K562 (cell line): ENCODE measurements around the gene VPS11. TPM values are rescaled to one million over a fixed set of nuclear protein-coding genes. Genes with fewer than 3 reads are reported as not detected.

Experiments
- C11orf30 ChIP-seq: fragments of 450-650 bp; IDR thresholded peaks from 2 replicates; pipeline ENCODE4 v1.6.1; 2016; ENCODE audit warnings: low read depth, mild to moderate bottlenecking
- CEBPG ChIP-seq, 3 experiments: fragments of 200-800 bp in 1 of 3; sonication (Bioruptor generic) in 1 of 3; sonication (generic) in 1 of 3; formaldehyde crosslinking in 1 of 3; IDR thresholded peaks in 2 of 3; conservative IDR thresholded peaks in 1 of 3; 2 replicates each; pipeline versions ENCODE4 v1.6.1 to v1.8.0; 2016 to 2022; ENCODE audit warnings: missing compliant biosample characterization in 2 of 3, missing genetic modification characterization in 2 of 3, mild to moderate bottlenecking in 1 of 3, missing genetic modification reagents in 1 of 3
- CEBPZ ChIP-seq: fragments of 150-350 bp; IDR thresholded peaks from 2 replicates; pipeline ENCODE4 v1.6.1; 2014; ENCODE audit warnings: low read depth, mild to moderate bottlenecking, low read length, borderline replicate concordance
- CTBP1 ChIP-seq: fragments of 450-650 bp; IDR thresholded peaks from 2 replicates; pipeline ENCODE4 v1.6.1; 2016; ENCODE audit warnings: borderline replicate concordance
- FOSL1 ChIP-seq: fragments of 200-800 bp; sonication (Bioruptor generic); conservative IDR thresholded peaks from 2 replicates; pipeline ENCODE4 v1.6.1; 2016; ENCODE audit warnings: missing genetic modification characterization, missing compliant biosample characterization
- HNRNPH1 ChIP-seq: fragments of 200-400 bp; formaldehyde crosslinking; optimal IDR thresholded peaks from 2 replicates; pipeline ENCODE3; 2017; ENCODE audit warnings: low read depth, mild to moderate bottlenecking, low read length, moderate library complexity
- JUND ChIP-seq, 2 experiments: IDR thresholded peaks; 2 replicates in 1 of 2; 3 replicates in 1 of 2; pipeline ENCODE4 v1.6.1; 2011; ENCODE audit warnings: borderline replicate concordance in 2 of 2, low read depth in 2 of 2, low read length in 2 of 2, improper control_type of control experiment in 1 of 2, missing biosample characterization in 1 of 2, missing genetic modification characterization in 1 of 2, missing genetic modification reagents in 1 of 2
- KLF6 ChIP-seq: fragments of 250-450 bp; sonication (Bioruptor Pico); IDR thresholded peaks from 2 replicates; pipeline ENCODE4 v1.4.0; 2020; ENCODE audit warnings: mild to moderate bottlenecking, moderate library complexity, borderline replicate concordance
- LCOR ChIP-seq: sonication (generic); formaldehyde crosslinking; IDR thresholded peaks from 2 replicates; pipeline ENCODE4 v1.8.0; 2022; ENCODE audit warnings: mild to moderate bottlenecking, missing genetic modification reagents
- MAFG ChIP-seq: fragments of 450-650 bp; conservative IDR thresholded peaks from 2 replicates; pipeline ENCODE4 v1.6.1; 2016; ENCODE audit warnings: missing genetic modification characterization, missing compliant biosample characterization
- NRF1 ChIP-seq, 2 experiments: fragments of 450-650 bp; IDR thresholded peaks in 1 of 2; conservative IDR thresholded peaks in 1 of 2; 2 replicates each; pipeline ENCODE4 v1.6.1; 2014; ENCODE audit warnings: mild to moderate bottlenecking in 2 of 2
- PRDM10 ChIP-seq: fragments of 450-650 bp; IDR thresholded peaks from 2 replicates; pipeline ENCODE4 v1.6.1; 2018; ENCODE audit not compliant: partially characterized antibody
- PTTG1 ChIP-seq: fragments of 450-650 bp; IDR thresholded peaks from 2 replicates; pipeline ENCODE4 v1.6.1; 2016; ENCODE audit warnings: low read depth, mild to moderate bottlenecking, missing genetic modification characterization, missing compliant biosample characterization
- SMARCC2 ChIP-seq: fragments of 450-650 bp; IDR thresholded peaks from 2 replicates; pipeline ENCODE4 v1.6.1; 2017; ENCODE audit warnings: antibody characterized with exemption, moderate library complexity, mild to moderate bottlenecking, low read depth
- SP1 ChIP-seq: sonication (generic); formaldehyde crosslinking; IDR thresholded peaks from 2 replicates; pipeline ENCODE4 v1.8.1; 2022; ENCODE audit warnings: mild to moderate bottlenecking, missing genetic modification reagents
- ZNF408 ChIP-seq: fragments of 250-450 bp; sonication (Bioruptor Pico); IDR thresholded peaks from 2 replicates; pipeline ENCODE4 v1.4.0; 2020; ENCODE audit warnings: low read depth, mild to moderate bottlenecking, moderate library complexity
- polyA plus RNA-seq, 8 experiments: library from polyadenylated mRNA; depleted of rRNA in 4 of 8; stranded (reverse) in 5 of 8; unstranded in 3 of 8; fragments of >200 nt; fragmentation: Nextera tagmentation in 2 of 8; fragmentation: Illumina TruSeq in 1 of 8; extraction: Ambion mirVana in 2 of 8; extraction: Trizol in 1 of 8; gene quantifications; 2 replicates each; pipeline versions ENCODE4 v1.2.1 to v1.2.3, GENCODE V29; 2011 to 2014; ENCODE audit warnings: inconsistent platforms in 1 of 8, missing spikeins in 1 of 8
- total RNA-seq, 7 experiments: library from RNA; depleted of rRNA in 6 of 7; stranded (reverse); fragments of >200 nt in 6 of 7; fragmentation: Illumina TruSeq in 2 of 7; extraction: Trizol in 2 of 7; gene quantifications; 2 replicates each; pipeline versions ENCODE4 v1.2.1 to v1.2.3, GENCODE V29; 2011 to 2021; ENCODE audit warnings: low replicate concordance in 1 of 7

Gene VPS11
- total and polyA plus RNA-seq, 9 of the 15 experiments (the other 6 are each of a cell fraction or from before 2014, with no cell fraction given) = 14.1 to 35.5 (median 27.5) TPM

GRCh38 chr11:119062779-119063178 is 4.8 kb upstream of the VPS11 start (continued):
- TF ChIP-seq CEBPG (CRISPR knock-in tag; IDR thresholded peaks at IDR 0.05) (no peak), CEBPG (tag; conservative IDR thresholded peaks at IDR 0.05 in 1 of 2, IDR thresholded peaks at IDR 0.05 in 1 of 2) (0 out of 4 replicates have a peak, but pooled peaks of 1 of the 2 experiments have one; percentile 9), HNRNPH1 (no peak), NRF1 (conservative IDR thresholded peaks at IDR 0.05 in 1 of 2, IDR thresholded peaks at IDR 0.05 in 1 of 2) (peak in 1 of 2 experiments; percentile 20; a peak in 1 of 4 replicates), KLF6 (CRISPR knock-in tag) (no peak), MAFG (tag) (peak; percentile 87), FOSL1 (tag) (peak; percentile 66), CTBP1 (peak; percentile 50; the same call in 1 of the 2 replicates), PRDM10 (peak; percentile 67), JUND (IDR thresholded peaks at IDR 0.05; ENCODE audit: borderline replicate concordance, low read depth, low read length) (peak; percentile 61), JUND (tag; IDR thresholded peaks at IDR 0.05; ENCODE audit: borderline replicate concordance, low read depth, low read length) (peak; percentile 55; the same call in 2 of the 3 replicates), SP1 (CRISPR knock-in tag) (peak; percentile 60; the same call in 1 of the 2 replicates), ZNF408 (CRISPR knock-in tag) (no peak), SMARCC2 (peak; percentile 30; the same call in 1 of the 2 replicates), LCOR (CRISPR knock-in tag) (0 out of 2 replicates have a peak, but pooled peaks have one; percentile 49), PTTG1 (no peak), CEBPZ (no peak), C11orf30 (peak; percentile 94)
